Mesothelial cell of epicardium (in vitro differentiated cells): ENCODE results near the gene NOL6. TPM values are rescaled to one million over a fixed set of nuclear protein-coding genes. Genes with fewer than 3 reads are reported as not detected.

Experiments used
- DNase-seq, 2 experiments: peaks; one replicate each; pipeline ENCODE4 v3.0.0; 2021; ENCODE audit warnings: low spot score in 2 of 2; ENCODE audit not compliant: unreplicated experiment in 2 of 2
- H3K27ac Mint-ChIP-seq: 2 replicates; pipeline ENCODE4 v1.8.0; 2021; ENCODE audit warnings: mixed read lengths
- H3K27me3 Mint-ChIP-seq: 2 replicates; pipeline ENCODE4 v1.8.0; 2021; ENCODE audit warnings: low read depth, mixed read lengths
- H3K36me3 Mint-ChIP-seq: 2 replicates; pipeline ENCODE4 v1.8.0; 2021; ENCODE audit warnings: mixed read lengths
- H3K4me1 Mint-ChIP-seq: 2 replicates; pipeline ENCODE4 v1.8.0; 2021; ENCODE audit warnings: mixed read lengths
- H3K4me3 Mint-ChIP-seq: 2 replicates; pipeline ENCODE4 v1.8.0; 2021; ENCODE audit warnings: mild to moderate bottlenecking, moderate library complexity, mixed read lengths
- H3K9me3 Mint-ChIP-seq: 2 replicates; pipeline ENCODE4 v1.8.0; 2021; ENCODE audit warnings: mixed read lengths
- total RNA-seq: library from RNA; stranded (reverse); gene quantifications from 3 replicates; pipeline ENCODE4 v1.2.1, GENCODE V29; 2021
- TF ChIP-seq, protein P1 (sequence below): fragments of 200-600 bp; sonication (generic); IDR thresholded peaks from one replicate; pipeline ENCODE4 v1.5.0; 2021; ENCODE audit warnings: antibody characterized with exemption; ENCODE audit not compliant: unreplicated experiment

NOL6 gene
- total RNA-seq, 1 donor from 2014 or later, result 37.9 TPM

DNA sequence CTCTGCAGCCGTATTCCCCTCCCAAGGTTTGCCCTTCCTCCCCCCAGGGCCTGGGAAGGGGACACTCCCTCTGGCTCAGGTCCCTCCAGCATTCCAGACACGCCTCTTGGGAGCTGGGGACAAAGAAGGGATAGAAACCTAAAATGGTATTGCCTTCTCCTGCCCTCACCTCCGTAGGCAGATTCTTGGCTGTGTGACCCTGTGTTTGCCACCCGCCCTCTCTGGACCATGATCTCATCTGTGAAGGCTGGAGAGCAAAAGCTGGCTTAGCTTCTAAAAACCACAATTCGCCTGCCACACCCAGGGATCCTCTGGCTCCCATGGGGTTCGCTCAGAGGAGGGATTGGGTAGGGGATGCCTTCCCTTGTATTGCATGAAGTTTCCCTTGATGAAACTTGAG, 34.0 kb downstream of the NOL6 start:
- no peak for DNase-seq
- H3K4me1 Mint-ChIP-seq, result peaks cover 4% of the 10 kb centered on the region
- no peaks in the 10 kb centered on the region for H3K9me3 Mint-ChIP-seq
- peaks cover 16% of the 10 kb centered on the region for H3K27me3 Mint-ChIP-seq
- H3K27ac Mint-ChIP-seq, result no peak overlapping the region
- H3K4me3 Mint-ChIP-seq, result no peak overlapping the region
- TF ChIP-seq, protein P1, sequence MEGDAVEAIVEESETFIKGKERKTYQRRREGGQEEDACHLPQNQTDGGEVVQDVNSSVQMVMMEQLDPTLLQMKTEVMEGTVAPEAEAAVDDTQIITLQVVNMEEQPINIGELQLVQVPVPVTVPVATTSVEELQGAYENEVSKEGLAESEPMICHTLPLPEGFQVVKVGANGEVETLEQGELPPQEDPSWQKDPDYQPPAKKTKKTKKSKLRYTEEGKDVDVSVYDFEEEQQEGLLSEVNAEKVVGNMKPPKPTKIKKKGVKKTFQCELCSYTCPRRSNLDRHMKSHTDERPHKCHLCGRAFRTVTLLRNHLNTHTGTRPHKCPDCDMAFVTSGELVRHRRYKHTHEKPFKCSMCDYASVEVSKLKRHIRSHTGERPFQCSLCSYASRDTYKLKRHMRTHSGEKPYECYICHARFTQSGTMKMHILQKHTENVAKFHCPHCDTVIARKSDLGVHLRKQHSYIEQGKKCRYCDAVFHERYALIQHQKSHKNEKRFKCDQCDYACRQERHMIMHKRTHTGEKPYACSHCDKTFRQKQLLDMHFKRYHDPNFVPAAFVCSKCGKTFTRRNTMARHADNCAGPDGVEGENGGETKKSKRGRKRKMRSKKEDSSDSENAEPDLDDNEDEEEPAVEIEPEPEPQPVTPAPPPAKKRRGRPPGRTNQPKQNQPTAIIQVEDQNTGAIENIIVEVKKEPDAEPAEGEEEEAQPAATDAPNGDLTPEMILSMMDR, result no peak
- H3K36me3 Mint-ChIP-seq, result no peaks in the 10 kb centered on the region

DNA sequence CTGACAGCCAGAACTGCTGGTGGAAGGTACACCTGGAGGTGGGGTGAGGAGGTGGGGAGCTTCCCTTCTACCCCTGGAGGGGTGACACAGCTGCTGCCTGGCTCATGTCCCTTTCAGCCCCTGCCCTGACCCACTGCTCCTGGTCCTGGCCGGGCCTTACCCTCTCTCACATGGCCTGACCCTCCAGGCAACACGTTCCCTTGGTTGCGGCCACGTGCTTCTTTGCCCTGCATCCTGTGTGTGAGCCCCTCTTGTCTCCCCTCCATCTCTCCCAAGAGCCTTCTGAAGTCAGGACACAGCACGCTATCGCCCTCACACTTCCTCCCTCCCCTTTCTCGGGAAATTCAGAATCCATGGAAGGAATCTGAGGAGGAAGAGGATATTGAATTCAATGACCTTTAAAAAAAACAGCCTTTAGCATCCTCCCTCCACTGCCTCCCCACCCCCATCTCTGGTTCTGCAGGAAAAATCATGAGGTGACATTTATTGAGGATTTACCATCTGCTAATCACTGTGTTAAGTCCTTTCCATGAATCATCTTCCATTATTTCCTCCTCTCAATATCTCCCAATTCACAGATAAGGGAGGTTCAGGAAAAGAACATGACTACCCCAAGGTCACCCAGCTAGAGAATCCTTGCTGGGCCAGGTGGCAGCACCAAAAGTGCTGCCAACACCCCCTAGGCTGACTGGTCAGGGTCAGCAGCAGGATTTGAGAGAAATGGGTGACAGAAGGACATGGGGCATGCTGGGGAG, 34.6 kb downstream of the NOL6 start:
- Mint-ChIP-seq H3K9me3 (no peaks in the 10 kb centered on the region), H3K27me3 (peaks cover 14% of the 10 kb centered on the region), H3K4me1 (peaks cover 3% of the 10 kb centered on the region), H3K36me3 (no peaks in the 10 kb centered on the region), H3K4me3 (no peak overlapping the region), H3K27ac (no peak overlapping the region)
- TF ChIP-seq, protein P1, result no peak
- no peak for DNase-seq

DNA sequence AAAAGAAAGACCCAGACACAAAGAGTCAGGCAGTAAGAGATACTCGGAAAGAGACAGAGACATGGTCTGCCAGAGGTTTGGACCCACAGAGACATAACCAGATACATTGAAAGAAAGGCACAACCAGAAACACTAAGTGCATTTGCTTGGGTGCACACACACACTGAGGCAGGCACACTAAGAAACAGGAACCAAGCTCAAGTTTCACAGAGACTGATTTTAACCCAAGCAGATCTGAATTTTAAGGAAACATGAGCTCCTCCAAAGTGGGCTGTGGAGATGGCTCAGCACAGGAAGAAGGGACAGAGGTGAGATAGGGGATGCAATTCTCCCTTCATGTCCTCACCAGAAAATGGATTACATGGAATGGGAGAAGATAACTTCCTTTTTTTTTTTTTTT, 35.8 kb downstream of the NOL6 start:
- TF ChIP-seq, protein P1, result no peak
- Mint-ChIP-seq H3K27me3 (peaks cover 14% of the 10 kb centered on the region), H3K4me3 (no peak overlapping the region), H3K36me3 (no peaks in the 10 kb centered on the region), H3K27ac (no peak overlapping the region), H3K4me1 (peaks cover 3% of the 10 kb centered on the region), H3K9me3 (no peaks in the 10 kb centered on the region)
- no peak for DNase-seq

DNA sequence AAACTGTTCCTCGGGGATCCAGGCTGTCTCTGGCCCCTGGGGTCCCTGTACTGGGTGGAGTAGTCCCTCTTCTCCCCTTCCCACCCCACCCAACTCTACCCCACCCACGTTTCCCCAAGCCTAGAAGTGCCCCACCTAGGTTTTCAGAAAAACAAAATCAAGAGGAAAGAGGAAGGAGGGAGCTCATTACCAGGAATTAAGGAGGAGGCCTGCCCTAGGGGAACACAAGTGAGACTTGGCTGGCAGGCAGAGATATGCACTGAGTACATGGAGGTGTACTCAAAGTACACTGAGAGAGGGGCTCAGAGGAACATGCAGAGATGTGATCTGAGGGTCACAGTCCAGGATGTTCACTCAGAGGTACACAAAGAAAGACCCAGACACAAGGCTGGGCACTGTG, 36.5 kb downstream of the NOL6 start:
- no peaks in the 10 kb centered on the region for H3K36me3 Mint-ChIP-seq
- no peaks in the 10 kb centered on the region for H3K9me3 Mint-ChIP-seq
- H3K27me3 Mint-ChIP-seq, result peaks cover 14% of the 10 kb centered on the region
- TF ChIP-seq, protein P1, result no peak
- no peak for DNase-seq
- peaks cover 3% of the 10 kb centered on the region for H3K4me1 Mint-ChIP-seq
- H3K4me3 Mint-ChIP-seq, result no peak overlapping the region
- no peak overlapping the region for H3K27ac Mint-ChIP-seq

DNA sequence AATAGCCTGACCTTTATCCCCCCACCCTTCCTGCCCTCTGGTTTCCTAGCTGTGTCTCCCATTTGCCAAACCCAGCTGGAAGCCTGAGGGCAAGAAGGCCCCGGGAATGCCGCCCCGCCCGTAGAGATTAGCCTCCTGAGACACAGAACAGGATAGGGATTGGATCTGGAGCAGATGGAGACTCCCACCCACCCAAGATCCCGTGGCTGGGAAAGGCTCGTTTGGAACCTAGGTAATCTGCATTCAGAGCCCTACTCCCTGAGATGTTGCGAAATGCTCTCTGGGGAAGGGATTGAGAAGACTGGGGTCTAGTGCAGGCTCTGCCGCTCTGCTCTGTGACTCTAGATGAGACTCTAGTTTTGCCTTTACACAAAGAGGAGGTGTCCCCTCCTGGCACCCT, 37.3 kb downstream of the NOL6 start:
- Mint-ChIP-seq H3K4me1 (peaks cover 3% of the 10 kb centered on the region), H3K9me3 (no peaks in the 10 kb centered on the region), H3K27ac (no peak overlapping the region), H3K36me3 (no peaks in the 10 kb centered on the region), H3K4me3 (no peak overlapping the region), H3K27me3 (peaks cover 14% of the 10 kb centered on the region)
- TF ChIP-seq, protein P1, result no peak
- no peak for DNase-seq
